Nephron (organoid): ENCODE measurements around the gene CSRP1.

Experiments used
- H3K27ac Mint-ChIP-seq, 3 experiments: 2 replicates each; pipeline ENCODE4 v1.8.0; 2020; ENCODE audit warnings: mixed read lengths in 3 of 3, mild to moderate bottlenecking in 2 of 3, moderate library complexity in 1 of 3
- H3K27me3 Mint-ChIP-seq: 2 replicates; pipeline ENCODE4 v1.8.0; 2021; ENCODE audit warnings: low read depth, mild to moderate bottlenecking, moderate library complexity, mixed read lengths
- H3K36me3 Mint-ChIP-seq: 2 replicates; pipeline ENCODE4 v1.8.0; 2020; ENCODE audit warnings: low read depth, mixed read lengths
- H3K4me1 Mint-ChIP-seq: 2 replicates; pipeline ENCODE4 v1.8.0; 2020; ENCODE audit warnings: mixed read lengths
- H3K4me3 Mint-ChIP-seq, 3 experiments: 2 replicates each; pipeline ENCODE4 v1.8.0; 2020; ENCODE audit warnings: mild to moderate bottlenecking in 3 of 3, mixed read lengths in 3 of 3, moderate library complexity in 2 of 3
- H3K9me3 Mint-ChIP-seq: 2 replicates; pipeline ENCODE4 v1.8.0; 2020; ENCODE audit warnings: mixed read lengths
- CTCF ChIP-seq, 3 experiments: fragments of 200-600 bp; sonication (generic); IDR thresholded peaks; one replicate each; pipeline ENCODE4 v1.5.0; 2021; ENCODE audit warnings: antibody characterized with exemption in 3 of 3; ENCODE audit not compliant: unreplicated experiment in 3 of 3

Gene CSRP1

GRCh38 chr1:201489643-201490261, 17.2 kb downstream of the CSRP1 start:
- TF ChIP-seq CTCF (IDR thresholded peaks at IDR 0.05; ENCODE audit: unreplicated experiment in 3 of 3), result no peak
- peaks cover 5% of the 10 kb centered on the region for H3K9me3 Mint-ChIP-seq
- H3K36me3 Mint-ChIP-seq, result no peaks in the 10 kb centered on the region
- H3K27me3 Mint-ChIP-seq, result peaks cover 8% of the 10 kb centered on the region
- H3K4me1 Mint-ChIP-seq, result peaks cover 76% of the 10 kb centered on the region
- peak overlapping the region; percentile 65 to 91 (median 88) for H3K27ac Mint-ChIP-seq
- no peak overlapping the region for H3K4me3 Mint-ChIP-seq

- H3K4me3 Mint-ChIP-seq, result no peak overlapping the region
- H3K9me3 Mint-ChIP-seq, result peaks cover 5% of the 10 kb centered on the region
- peaks cover 68% of the 10 kb centered on the region for H3K4me1 Mint-ChIP-seq
- H3K27me3 Mint-ChIP-seq, result peaks cover 10% of the 10 kb centered on the region
- peak overlapping the region in 2 of 3 experiments; percentile 81 to 88 for H3K27ac Mint-ChIP-seq
- H3K36me3 Mint-ChIP-seq, result no peaks in the 10 kb centered on the region
- no peak for TF ChIP-seq CTCF (IDR thresholded peaks at IDR 0.05; ENCODE audit: unreplicated experiment in 3 of 3)
These were observed 17.9 kb downstream of the CSRP1 start for GRCh38 chr1:201488830-201489589.

- TF ChIP-seq CTCF (IDR thresholded peaks at IDR 0.05; ENCODE audit: unreplicated experiment in 3 of 3), result no peak
- peaks cover 58% of the 10 kb centered on the region for H3K4me1 Mint-ChIP-seq
- H3K27me3 Mint-ChIP-seq, result peaks cover 10% of the 10 kb centered on the region
- H3K9me3 Mint-ChIP-seq, result no peaks in the 10 kb centered on the region
- H3K36me3 Mint-ChIP-seq, result no peaks in the 10 kb centered on the region
- H3K27ac Mint-ChIP-seq, result peak overlapping the region in 2 of 3 experiments; percentile 81 to 88
- H3K4me3 Mint-ChIP-seq, result no peak overlapping the region
These were observed 19.2 kb downstream of the CSRP1 start for GRCh38 chr1:201487742-201488141.

GRCh38 chr1:201486187-201486586, 20.7 kb downstream of the CSRP1 start:
- no peaks in the 10 kb centered on the region for H3K9me3 Mint-ChIP-seq
- H3K4me1 Mint-ChIP-seq, result peaks cover 56% of the 10 kb centered on the region
- peak overlapping the region; percentile 40 to 93 (median 90) for H3K27ac Mint-ChIP-seq
- peaks cover 25% of the 10 kb centered on the region for H3K27me3 Mint-ChIP-seq
- TF ChIP-seq CTCF (IDR thresholded peaks at IDR 0.05; ENCODE audit: unreplicated experiment in 3 of 3), result no peak
- H3K4me3 Mint-ChIP-seq, result no peak overlapping the region
- no peaks in the 10 kb centered on the region for H3K36me3 Mint-ChIP-seq

GRCh38 chr1:201485184-201485774, 21.6 kb downstream of the CSRP1 start:
- Mint-ChIP-seq H3K27me3 (peaks cover 31% of the 10 kb centered on the region), H3K4me3 (no peak overlapping the region), H3K9me3 (no peaks in the 10 kb centered on the region), H3K4me1 (peaks cover 54% of the 10 kb centered on the region), H3K36me3 (no peaks in the 10 kb centered on the region), H3K27ac (peak overlapping the region in 2 of 3 experiments; percentile 90 to 93)
- no peak for TF ChIP-seq CTCF (IDR thresholded peaks at IDR 0.05; ENCODE audit: unreplicated experiment in 3 of 3)
